OCI-M2 (cell line): Measurements from ENCODE around the gene LCE3A.

ENCODE experiments used
- DNase-seq: peaks from one replicate; lab custom pipeline; 2025; ENCODE audit not compliant: unreplicated experiment; lab: John Stamatoyannopoulos, UW

Gene LCE3A

GRCh38 chr1:152577168-152577567 lies 45.7 kb downstream of the LCE3A start:
- no peak for DNase-seq
